Left renal pelvis (tissue), 4 donors: Measurements from ENCODE around the gene GPRC5D. TPM values are rescaled to one million over a fixed set of nuclear protein-coding genes. Genes with fewer than 3 reads are reported as not detected.

Source experiments
- DNase-seq, 4 donors: peaks; one replicate each; pipeline ENCODE4 v3.0.0-alpha.2; 2013; ENCODE audit warnings: low read depth in 4 of 4, low spot score in 3 of 4
- polyA plus RNA-seq, 4 donors: library from polyadenylated mRNA; unstranded; fragments of 120-200 nt; gene quantifications; one replicate each; pipeline ENCODE4 v1.2.1, GENCODE V29; 2013; ENCODE audit not compliant: insufficient read length in 4 of 4

Gene GPRC5D
- polyA plus RNA-seq, 4 donors, result 0.33 to 1.1 (median 0.62) TPM

GRCh38 chr12:12941450-12942350, 10.3 kb downstream of the GPRC5D start:
- no peak for DNase-seq

GRCh38 chr12:12939888-12940287, 12.1 kb downstream of the GPRC5D start:
- no peak for DNase-seq

- DNase-seq, result no peak
These were observed 13.4 kb downstream of the GPRC5D start for GRCh38 chr12:12938541-12938940.

- DNase-seq, result no peak
These were observed 14.9 kb downstream of the GPRC5D start for GRCh38 chr12:12936983-12937491.

- no peak for DNase-seq
These were observed 17.4 kb downstream of the GPRC5D start for GRCh38 chr12:12934556-12934955.

GRCh38 chr12:12933742-12934141, 18.2 kb downstream of the GPRC5D start:
- DNase-seq, result no peak

GRCh38 chr12:12930633-12931219, 21.2 kb downstream of the GPRC5D start:
- DNase-seq, result no peak

GRCh38 chr12:12929696-12930095, 22.3 kb downstream of the GPRC5D start:
- DNase-seq, result no peak

GRCh38 chr12:12927211-12928079, 24.5 kb downstream of the GPRC5D start:
- DNase-seq, result peak in 2 of 4 donors; percentile 41 to 64

- no peak for DNase-seq
These were observed 25.3 kb downstream of the GPRC5D start for GRCh38 chr12:12926571-12927071.

- DNase-seq, result no peak
These were observed 26.6 kb downstream of the GPRC5D start for GRCh38 chr12:12925388-12925787.

GRCh38 chr12:12924169-12924568, 27.8 kb downstream of the GPRC5D start:
- DNase-seq, result no peak

- no peak for DNase-seq
These were observed 29.0 kb downstream of the GPRC5D start for GRCh38 chr12:12922978-12923377.

GRCh38 chr12:12922191-12922616, 29.8 kb downstream of the GPRC5D start:
- DNase-seq, result no peak

GRCh38 chr12:12919666-12920435, 32.1 kb downstream of the GPRC5D start:
- DNase-seq, result no peak

GRCh38 chr12:12918781-12919389, 33.1 kb downstream of the GPRC5D start:
- no peak for DNase-seq

- no peak for DNase-seq
These were observed 34.5 kb downstream of the GPRC5D start for GRCh38 chr12:12917517-12917916.

- DNase-seq, result peak; percentile 64 to 75 (median 72)
These were observed 35.6 kb downstream of the GPRC5D start for GRCh38 chr12:12916135-12916944.

- no peak for DNase-seq
These were observed 36.3 kb downstream of the GPRC5D start for GRCh38 chr12:12915656-12916055.
